Gastroesophageal sphincter (tissue), 4 donors: Measurements from ENCODE around the gene TMEM14B. TPM values are rescaled to one million over a fixed set of nuclear protein-coding genes. Genes with fewer than 3 reads are reported as not detected.
A peak's percentile ranks its signal among the peaks of the same experiment; 100 is the strongest.
"Not testable (repeated sequence)": the region's sequence is repeated elsewhere in the genome, so short reads cannot be mapped to it uniquely, and the experiment has no call there.

Source experiments
- ATAC-seq: fragments of 150-250 bp; one replicate; pipeline ENCODE4 v1.9.1; 2016; ENCODE audit warnings: mild to moderate bottlenecking, moderate library complexity
- H3K27ac ChIP-seq, 4 donors: fragments of 200-600 bp; sonication (generic) in 3 of 4; 1 replicate in 3 of 4; 2 replicates in 1 of 4; pipeline ENCODE4 v1.5.1; 2016 to 2019
- H3K27me3 ChIP-seq: fragments of 200-600 bp; sonication (generic); one replicate; pipeline ENCODE4 v1.5.1; 2019
- H3K36me3 ChIP-seq, 2 donors: fragments of 200-600 bp; sonication (generic); one replicate each; pipeline ENCODE4 v1.5.1; 2019; ENCODE audit warnings: control low read depth in 1 of 2
- H3K4me1 ChIP-seq, 3 donors: fragments of 200-600 bp; sonication (generic); 1 replicate in 2 of 3; 2 replicates in 1 of 3; pipeline ENCODE4 v1.5.1; 2016 to 2019; ENCODE audit warnings: control low read depth in 2 of 3
- H3K4me3 ChIP-seq, 2 donors: fragments of 200-600 bp; sonication (generic); one replicate each; pipeline ENCODE4 v1.5.1; 2019; ENCODE audit warnings: mild to moderate bottlenecking in 1 of 2, moderate library complexity in 1 of 2
- H3K9me3 ChIP-seq, 3 donors: fragments of 200-600 bp; sonication (generic); one replicate each; pipeline ENCODE4 v1.5.1; 2017 to 2019; ENCODE audit warnings: control low read depth in 2 of 3
- CTCF ChIP-seq, 4 experiments: fragments of 200-600 bp in 2 of 4; fragments of 450-650 bp in 2 of 4; sonication (generic) in 1 of 4; IDR thresholded peaks; one replicate each; pipeline ENCODE4 v1.5.1; 2017 to 2019; ENCODE audit warnings: antibody characterized with exemption in 4 of 4, mild to moderate bottlenecking in 2 of 4, moderate library complexity in 2 of 4
- EP300 ChIP-seq: sonication (generic); formaldehyde crosslinking; IDR thresholded peaks from one replicate; pipeline ENCODE4 v1.6.1; 2017; ENCODE audit warnings: antibody characterized with exemption, mild to moderate bottlenecking
- POLR2A ChIP-seq, 2 donors: fragments of 450-650 bp; IDR thresholded peaks; one replicate each; pipeline ENCODE4 v1.6.1; 2017; ENCODE audit warnings: antibody characterized with exemption in 2 of 2, mild to moderate bottlenecking in 2 of 2, moderate library complexity in 1 of 2
- POLR2AphosphoS5 ChIP-seq: sonication (generic); formaldehyde crosslinking; IDR thresholded peaks from one replicate; pipeline ENCODE4 v1.6.1; 2017; ENCODE audit warnings: antibody characterized with exemption
- WGBS, 2 donors: methylation state at CpG; one replicate each; pipeline ENCODE4 v1.1.5; 2018; ENCODE audit warnings: low coverage in 1 of 2; 5-methylcytosine and 5-hydroxymethylcytosine counted together
- total RNA-seq, 4 donors: library from RNA; depleted of rRNA; stranded (reverse); fragments of >200 nt; gene quantifications; one replicate each; pipeline ENCODE4 v1.1.0, GENCODE V29; 2016

The TMEM14B gene
- total RNA-seq, 4 donors from 2014 or later = 29.7 to 65.2 (median 60.5) TPM

DNA sequence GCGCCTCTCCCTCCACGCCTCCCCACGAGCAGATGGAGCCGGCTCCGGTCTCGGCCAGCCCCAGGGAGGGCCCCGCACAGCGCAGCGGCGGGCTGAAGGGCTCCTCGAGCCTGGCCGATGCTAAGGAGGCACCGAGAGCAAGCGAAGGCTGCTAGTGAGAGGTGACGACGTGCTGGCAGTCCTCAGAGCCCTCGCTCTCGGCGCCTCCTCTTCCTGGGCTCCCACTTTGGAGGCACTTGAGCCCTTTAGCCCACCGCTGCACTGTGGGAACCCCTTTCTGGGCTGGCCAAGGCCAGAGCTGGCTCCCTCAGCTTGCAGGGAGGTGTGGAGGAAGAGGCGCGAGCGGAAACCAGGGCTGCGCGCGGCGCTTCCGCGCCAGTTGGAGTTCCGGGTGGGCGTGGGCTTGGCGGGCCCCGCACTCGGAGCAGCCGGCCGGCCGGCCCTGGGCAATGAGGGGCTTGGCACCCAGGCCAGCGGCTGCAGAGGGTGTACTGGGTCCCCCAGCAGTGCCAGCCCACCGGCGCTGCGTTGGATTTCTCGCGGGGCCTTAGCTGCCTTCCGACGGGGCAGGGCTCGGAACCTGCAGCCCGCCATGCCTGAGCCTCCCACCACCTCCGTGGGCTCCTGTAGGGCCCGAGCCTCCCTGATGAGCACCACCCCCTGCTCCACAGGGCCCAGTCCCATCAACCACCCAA lies 27.2 kb upstream of the TMEM14B start:
- ATAC-seq = no peak
- no CpG with 5 or more reads among the region's 49 CpGs for WGBS, 2 donors
- Histone ChIP-seq H3K27ac (peak overlapping the region; percentile 10 to 91 (median 81)), H3K4me3 (peak overlapping the region; percentile 38 to 65), H3K27me3 (no peaks in the 10 kb centered on the region), H3K36me3 (peaks cover 0 to 11% of the 10 kb centered on the region in 2 donors), H3K4me1 (peaks cover 0 to 44% (median 15%) of the 10 kb centered on the region in 3 donors), H3K9me3 (no peaks in the 10 kb centered on the region)
- TF ChIP-seq POLR2A (IDR thresholded peaks at IDR 0.05) (peak; percentile 19 to 47), CTCF (IDR thresholded peaks at IDR 0.05) (no peak), POLR2AphosphoS5 (no peak)

GRCh38 chr6:10720960-10721849 lies 26.4 kb upstream of the TMEM14B start:
- H3K27ac ChIP-seq = peak overlapping the region; percentile 10 to 91 (median 81)
- not testable (repeated sequence) for H3K27me3 ChIP-seq, H3K9me3 ChIP-seq, ATAC-seq
- H3K4me1 ChIP-seq = peaks cover 0 to 52% (median 15%) of the 10 kb centered on the region in 3 donors
- WGBS, 2 donors = 83 to 85% methylated on average over 8 to 10 of the region's 17 CpGs
- H3K4me3 ChIP-seq = peak overlapping the region; percentile 38 to 65
- H3K36me3 ChIP-seq = peaks cover 0 to 18% of the 10 kb centered on the region in 2 donors

GRCh38 chr6:10721850-10722569 lies 25.6 kb upstream of the TMEM14B start:
- Histone ChIP-seq H3K27ac (peak overlapping the region; percentile 27 to 92 (median 88)), H3K4me3 (peak overlapping the region; percentile 9 to 67), H3K36me3 (peaks cover 0 to 27% of the 10 kb centered on the region in 2 donors), H3K9me3 (no peaks in the 10 kb centered on the region), H3K27me3 (no peaks in the 10 kb centered on the region), H3K4me1 (peaks cover 0 to 60% (median 15%) of the 10 kb centered on the region in 3 donors)
- TF ChIP-seq EP300 (no peak), POLR2A (IDR thresholded peaks at IDR 0.05) (no peak), CTCF (IDR thresholded peaks at IDR 0.05) (no peak), POLR2AphosphoS5 (no peak)
- ATAC-seq = no peak
- 55 to 58% methylated on average over 4 to 9 of the region's 11 CpGs for WGBS, 2 donors

GRCh38 chr6:10722570-10722819 lies 25.1 kb upstream of the TMEM14B start:
- Histone ChIP-seq H3K27me3 (no peaks in the 10 kb centered on the region), H3K36me3 (peaks cover 0 to 31% of the 10 kb centered on the region in 2 donors), H3K4me1 (peaks cover 0 to 63% (median 15%) of the 10 kb centered on the region in 3 donors), H3K27ac (peak overlapping the region; percentile 27 to 92 (median 88)), H3K4me3 (peak overlapping the region; percentile 9 to 67), H3K9me3 (no peaks in the 10 kb centered on the region)
- 0% methylated on average over 3 to 6 of the region's 6 CpGs for WGBS, 2 donors
- TF ChIP-seq EP300 = no peak
- TF ChIP-seq POLR2AphosphoS5 = no peak
- no peak for TF ChIP-seq POLR2A (IDR thresholded peaks at IDR 0.05)
- no peak for TF ChIP-seq CTCF (IDR thresholded peaks at IDR 0.05)
- no peak for ATAC-seq
